Adrenal gland (tissue), 12 donors: ENCODE results near the gene MICU2. TPM values are rescaled to one million over a fixed set of nuclear protein-coding genes. Genes with fewer than 3 reads are reported as not detected.

Experiments used
- DNase-seq, 7 donors: peaks; one replicate each; pipeline ENCODE4 v3.0.0-alpha.2; 2019 to 2020
- H3K27ac ChIP-seq, 5 donors: fragments of 200-600 bp; sonication (generic) in 4 of 5; 1 replicate in 3 of 5; 2 replicates in 2 of 5; pipeline versions ENCODE4 v1.5.1 to v1.8.0; 2016 to 2020; ENCODE audit warnings: mild to moderate bottlenecking in 1 of 5
- H3K27me3 ChIP-seq: fragments of 200-600 bp; 2 replicates; pipeline ENCODE4 v1.8.0; 2021
- H3K36me3 ChIP-seq, 2 donors: fragments of 200-600 bp; replicated peaks in 1 of 2; 1 replicate in 1 of 2; 2 replicates in 1 of 2; pipeline versions ENCODE4 v1.5.1 to v1.8.0; 2018 to 2022
- H3K4me1 ChIP-seq, 2 donors: fragments of 200-600 bp; replicated peaks in 1 of 2; 1 replicate in 1 of 2; 2 replicates in 1 of 2; pipeline versions ENCODE4 v1.5.1 to v1.8.0; 2018 to 2021
- H3K4me3 ChIP-seq, 4 donors: fragments of 200-600 bp; sonication (generic) in 3 of 4; one replicate each; pipeline ENCODE4 v1.5.1; 2016 to 2018
- H3K9me3 ChIP-seq, 3 donors: fragments of 200-600 bp; sonication (generic) in 1 of 3; replicated peaks in 1 of 3; 1 replicate in 2 of 3; 2 replicates in 1 of 3; pipeline versions ENCODE4 v1.5.1 to v1.8.0; 2016 to 2021
- POLR2A ChIP-seq, 2 donors: fragments of 450-650 bp; IDR thresholded peaks; one replicate each; pipeline ENCODE4 v1.6.1; 2017; ENCODE audit warnings: antibody characterized with exemption in 2 of 2, mild to moderate bottlenecking in 2 of 2, moderate library complexity in 1 of 2
- WGBS, 4 donors: extraction: QIAGEN DNeasy Blood & Tissue Kit in 2 of 4; methylation state at CpG; one replicate each; pipeline versions ENCODE4 v1.1.5 to v1.1.7; 2013 to 2017; 5-methylcytosine and 5-hydroxymethylcytosine counted together
- intact Hi-C, 2 donors: fragments of 100-400 bp; cut with DNase I; formaldehyde crosslinking; loops; one replicate each; pipeline versions ENCODE4 v1.14.1 to v1.15.0; 2022 to 2023
- polyA plus RNA-seq, 3 donors: library from polyadenylated mRNA; stranded (reverse); fragments of 200-250 nt in 2 of 3; fragments of 350-450 nt in 1 of 3; fragmentation: Illumina TruSeq in 1 of 3; extraction: RNeasy Lipid Tissue Mini Kit (QIAGEN cat#74804) in 1 of 3; gene quantifications; one replicate each; pipeline ENCODE4 v1.2.3, GENCODE V29; 2013 to 2014
- total RNA-seq, 9 donors: library from RNA; depleted of rRNA in 4 of 9; stranded (reverse); fragments of >200 nt in 4 of 9; fragments of 120-200 nt in 1 of 9; fragmentation: NEBNext Ultra II Directional in 1 of 9; extraction: Animal tissue kit (Norgen Biotek cat#: 25700) in 1 of 9; gene quantifications; one replicate each; pipeline versions ENCODE4 v1.1.0 to v1.2.4, GENCODE V29; 2013 to 2023
- TF ChIP-seq, protein P1 (sequence below), 6 experiments: fragments of 450-650 bp in 4 of 6; fragments of 200-600 bp in 2 of 6; sonication (generic) in 1 of 6; IDR thresholded peaks; 1 replicate in 5 of 6; 2 replicates in 1 of 6; pipeline versions ENCODE4 v1.5.1 to v1.8.0; 2016 to 2021; ENCODE audit warnings: antibody characterized with exemption in 6 of 6, mild to moderate bottlenecking in 2 of 6, moderate library complexity in 1 of 6
- donor health status: healthy with polysubstance abuse.
- donor health status: Bipolar disorder and iron deficiency.
- donor health status: DM: yes; HTN: yes; CAD: no.
- donor health status: DM: no; HTN: no; CAD: no.
- donor health status: DM: no; HTN: no; CAD: no.
- donor health status: DM: yes; HTN: yes; CAD: no.

Gene MICU2
- total and polyA plus RNA-seq, 12 donors = 39.7 to 157 (median 59.7) TPM

DNA sequence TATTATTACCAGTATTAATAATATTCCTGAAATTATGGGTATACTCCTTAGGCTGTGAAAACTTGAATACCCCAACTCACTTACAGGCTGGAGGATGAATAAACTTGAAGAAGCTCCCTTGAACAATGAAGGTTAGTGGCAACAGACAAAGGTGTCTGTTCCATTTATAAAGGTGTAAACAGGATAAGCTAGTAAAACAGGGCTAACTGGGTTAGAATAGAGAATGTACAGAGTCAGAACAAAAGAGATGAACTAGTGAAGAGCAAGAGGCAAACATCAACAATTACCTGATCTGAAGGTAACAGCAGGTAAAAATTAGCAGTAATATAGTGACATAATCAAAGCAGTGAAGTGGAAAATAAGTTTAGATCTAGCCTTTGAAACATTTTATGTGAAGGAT, 23.2 kb downstream of the MICU2 start:
- no peaks in the 10 kb centered on the region for H3K27me3 ChIP-seq
- intact Hi-C loops = no loop called here
- no peak for TF ChIP-seq POLR2A (IDR thresholded peaks at IDR 0.05)
- TF ChIP-seq, protein P1, sequence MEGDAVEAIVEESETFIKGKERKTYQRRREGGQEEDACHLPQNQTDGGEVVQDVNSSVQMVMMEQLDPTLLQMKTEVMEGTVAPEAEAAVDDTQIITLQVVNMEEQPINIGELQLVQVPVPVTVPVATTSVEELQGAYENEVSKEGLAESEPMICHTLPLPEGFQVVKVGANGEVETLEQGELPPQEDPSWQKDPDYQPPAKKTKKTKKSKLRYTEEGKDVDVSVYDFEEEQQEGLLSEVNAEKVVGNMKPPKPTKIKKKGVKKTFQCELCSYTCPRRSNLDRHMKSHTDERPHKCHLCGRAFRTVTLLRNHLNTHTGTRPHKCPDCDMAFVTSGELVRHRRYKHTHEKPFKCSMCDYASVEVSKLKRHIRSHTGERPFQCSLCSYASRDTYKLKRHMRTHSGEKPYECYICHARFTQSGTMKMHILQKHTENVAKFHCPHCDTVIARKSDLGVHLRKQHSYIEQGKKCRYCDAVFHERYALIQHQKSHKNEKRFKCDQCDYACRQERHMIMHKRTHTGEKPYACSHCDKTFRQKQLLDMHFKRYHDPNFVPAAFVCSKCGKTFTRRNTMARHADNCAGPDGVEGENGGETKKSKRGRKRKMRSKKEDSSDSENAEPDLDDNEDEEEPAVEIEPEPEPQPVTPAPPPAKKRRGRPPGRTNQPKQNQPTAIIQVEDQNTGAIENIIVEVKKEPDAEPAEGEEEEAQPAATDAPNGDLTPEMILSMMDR (IDR thresholded peaks at IDR 0.05) = no peak
- no peaks in the 10 kb centered on the region for H3K9me3 ChIP-seq
- peaks cover 0 to 16% of the 10 kb centered on the region in 2 donors for H3K4me1 ChIP-seq
- H3K4me3 ChIP-seq = no peak overlapping the region
- no peak overlapping the region for H3K27ac ChIP-seq
- no peaks in the 10 kb centered on the region for H3K36me3 ChIP-seq
- DNase-seq = no peak

DNA sequence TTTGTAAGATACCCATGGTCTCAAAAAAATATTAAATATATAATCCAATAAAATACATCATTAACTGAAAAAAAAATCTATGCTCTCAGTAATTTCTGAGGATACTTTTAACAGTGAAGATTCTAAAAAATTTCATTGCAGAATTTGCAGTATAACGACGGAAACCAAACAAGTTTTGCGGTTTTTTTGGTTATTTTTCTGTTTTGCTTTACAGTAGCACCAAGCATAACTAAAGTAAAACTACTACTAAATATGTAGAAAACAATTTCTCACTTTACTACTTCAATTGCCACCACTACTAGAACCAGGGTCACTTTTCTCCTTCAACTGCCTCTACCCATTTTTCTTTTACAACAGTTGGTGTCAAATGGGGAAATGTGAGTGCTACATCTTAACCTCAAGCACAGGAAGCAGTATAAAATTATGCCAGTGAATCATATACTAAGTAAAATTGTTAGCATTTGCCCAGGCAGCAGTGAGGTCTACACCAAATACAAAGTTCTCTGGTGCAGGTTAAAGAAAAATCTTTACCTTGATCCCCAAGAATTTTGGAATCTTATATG, 24.1 kb downstream of the MICU2 start:
- H3K4me3 ChIP-seq = no peak overlapping the region
- intact Hi-C loops = no loop called here
- WGBS, 4 donors = 95 to 97% (median 96%) methylated on average over 3 of the region's 3 CpGs
- H3K9me3 ChIP-seq = no peaks in the 10 kb centered on the region
- TF ChIP-seq, protein P1 (IDR thresholded peaks at IDR 0.05) = no peak
- TF ChIP-seq POLR2A (IDR thresholded peaks at IDR 0.05) = no peak
- H3K27me3 ChIP-seq = no peaks in the 10 kb centered on the region
- H3K4me1 ChIP-seq = peaks cover 0 to 12% of the 10 kb centered on the region in 2 donors
- H3K36me3 ChIP-seq = no peaks in the 10 kb centered on the region
- no peak overlapping the region for H3K27ac ChIP-seq
- no peak for DNase-seq

DNA sequence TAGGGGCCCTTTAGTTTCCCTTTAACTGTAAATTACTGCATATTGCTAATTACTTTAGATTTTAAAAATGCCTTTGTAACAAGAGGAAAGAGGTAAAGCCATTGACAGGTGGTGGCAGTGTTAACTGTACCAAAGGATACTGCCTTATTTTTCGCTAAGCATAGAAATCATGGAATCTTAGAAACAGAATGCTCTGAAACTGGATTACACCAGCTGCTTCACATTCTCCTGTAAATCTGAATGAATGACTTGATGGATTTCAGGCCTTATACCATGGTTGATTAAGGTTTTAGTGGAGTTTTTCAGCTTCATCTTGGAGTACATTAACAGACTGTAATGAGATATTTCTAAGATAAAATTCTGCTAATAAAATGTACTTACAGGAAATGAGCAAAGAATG, 25.2 kb downstream of the MICU2 start:
- Histone ChIP-seq H3K4me1 (peaks cover 0 to 12% of the 10 kb centered on the region in 2 donors), H3K27me3 (no peaks in the 10 kb centered on the region), H3K9me3 (no peaks in the 10 kb centered on the region), H3K4me3 (no peak overlapping the region), H3K27ac (no peak overlapping the region), H3K36me3 (no peaks in the 10 kb centered on the region)
- 32 to 90% (median 46%) methylated on average over 1 of the region's 1 CpG for WGBS, 4 donors
- intact Hi-C loops = no loop called here
- TF ChIP-seq, protein P1 (IDR thresholded peaks at IDR 0.05) = no peak
- no peak for TF ChIP-seq POLR2A (IDR thresholded peaks at IDR 0.05)
- no peak for DNase-seq

DNA sequence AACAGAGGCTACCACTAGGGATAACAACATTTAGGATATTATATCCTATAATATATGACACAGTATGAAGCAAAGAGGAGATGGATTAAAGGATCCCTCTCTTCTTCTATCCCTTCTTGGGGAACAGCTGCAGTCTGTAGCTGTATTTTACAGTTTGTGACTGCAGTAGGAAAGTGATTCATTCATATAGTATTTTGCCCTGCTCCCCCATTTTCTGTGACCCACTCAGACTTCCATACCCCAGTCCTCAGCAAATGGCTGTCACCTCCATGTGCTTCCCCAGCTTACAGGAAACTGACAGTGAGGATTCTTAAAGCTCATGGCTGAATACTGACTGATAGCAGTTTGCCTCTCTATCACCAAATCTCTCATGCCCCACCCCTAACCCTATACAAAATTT, 27.5 kb downstream of the MICU2 start:
- Histone ChIP-seq H3K9me3 (no peaks in the 10 kb centered on the region), H3K4me1 (peaks cover 0 to 7% of the 10 kb centered on the region in 2 donors), H3K36me3 (no peaks in the 10 kb centered on the region), H3K27ac (no peak overlapping the region), H3K4me3 (no peak overlapping the region), H3K27me3 (no peaks in the 10 kb centered on the region)
- DNase-seq = no peak
- no peak for TF ChIP-seq POLR2A (IDR thresholded peaks at IDR 0.05)
- TF ChIP-seq, protein P1 (IDR thresholded peaks at IDR 0.05) = no peak
- intact Hi-C loops = no loop called here
